HEK293T (cell line): ENCODE data around the gene RIMBP2.

Experiments
- CTCF ChIA-PET: fragments of 350-600 bp; formaldehyde crosslinking; extraction: SDS; loops from one replicate; lab custom pipeline; 2021; ENCODE audit warnings: antibody characterized with exemption, inconsistent platforms; lab: Yijun Ruan, JAX
- POLR2A ChIA-PET: fragments of 350-600 bp; formaldehyde crosslinking; extraction: SDS; loops from one replicate; lab custom pipeline; 2020; ENCODE audit warnings: antibody characterized with exemption, inconsistent platforms; lab: Yijun Ruan, JAX
- DNase-seq: peaks from one replicate; pipeline ENCODE4 v3.0.0; 2012; ENCODE audit warnings: mixed read lengths; ENCODE audit errors: extremely low spot score
- ARNT ChIP-seq: fragments of 450-650 bp; IDR thresholded peaks from 2 replicates; pipeline ENCODE4 v1.6.1; 2017; ENCODE audit warnings: mild to moderate bottlenecking
- BHLHE40 ChIP-seq: fragments of 450-650 bp; IDR thresholded peaks from 2 replicates; pipeline ENCODE4 v1.6.1; 2016; ENCODE audit warnings: mild to moderate bottlenecking, moderate library complexity, borderline replicate concordance
- ELF4 ChIP-seq: fragments of 450-650 bp; IDR thresholded peaks from 2 replicates; pipeline ENCODE4 v1.6.1; 2017; ENCODE audit warnings: antibody characterized with exemption
- FOXA1 ChIP-seq: fragments of 450-650 bp; IDR thresholded peaks from 2 replicates; pipeline ENCODE4 v1.6.1; 2016; ENCODE audit warnings: mild to moderate bottlenecking
- FOXK2 ChIP-seq: fragments of 450-650 bp; IDR thresholded peaks from 2 replicates; pipeline ENCODE4 v1.6.1; 2016; ENCODE audit warnings: mild to moderate bottlenecking
- FOXM1 ChIP-seq: fragments of 450-650 bp; IDR thresholded peaks from 2 replicates; pipeline ENCODE4 v1.6.1; 2017; ENCODE audit warnings: mild to moderate bottlenecking, borderline replicate concordance
- HDGF ChIP-seq: fragments of 450-650 bp; IDR thresholded peaks from 2 replicates; pipeline ENCODE4 v1.6.1; 2017; ENCODE audit warnings: antibody characterized with exemption, borderline replicate concordance
- L3MBTL2 ChIP-seq: fragments of 450-650 bp; conservative IDR thresholded peaks from 2 replicates; pipeline ENCODE4 v1.6.1; 2016; ENCODE audit warnings: mild to moderate bottlenecking
- LEF1 ChIP-seq: fragments of 450-650 bp; IDR thresholded peaks from 2 replicates; pipeline ENCODE4 v1.6.1; 2017; ENCODE audit warnings: mild to moderate bottlenecking, borderline replicate concordance
- NFRKB ChIP-seq: fragments of 450-650 bp; IDR thresholded peaks from 2 replicates; pipeline ENCODE4 v1.6.1; 2016; ENCODE audit warnings: mild to moderate bottlenecking, moderate library complexity
- SP1 ChIP-seq: fragments of 450-650 bp; IDR thresholded peaks from 2 replicates; pipeline ENCODE4 v1.6.1; 2017
- SUZ12 ChIP-seq: fragments of 450-650 bp; IDR thresholded peaks from 2 replicates; pipeline ENCODE4 v1.6.1; 2016; ENCODE audit warnings: mild to moderate bottlenecking
- TARDBP ChIP-seq: fragments of 450-650 bp; IDR thresholded peaks from 2 replicates; pipeline ENCODE4 v1.6.1; 2016
- ZNF384 ChIP-seq: fragments of 450-650 bp; IDR thresholded peaks from 2 replicates; pipeline ENCODE4 v1.6.1; 2016
- TF ChIP-seq, protein P1 (sequence below): fragments of 450-650 bp; IDR thresholded peaks from 2 replicates; pipeline ENCODE4 v1.6.1; 2016

The RIMBP2 gene

DNA sequence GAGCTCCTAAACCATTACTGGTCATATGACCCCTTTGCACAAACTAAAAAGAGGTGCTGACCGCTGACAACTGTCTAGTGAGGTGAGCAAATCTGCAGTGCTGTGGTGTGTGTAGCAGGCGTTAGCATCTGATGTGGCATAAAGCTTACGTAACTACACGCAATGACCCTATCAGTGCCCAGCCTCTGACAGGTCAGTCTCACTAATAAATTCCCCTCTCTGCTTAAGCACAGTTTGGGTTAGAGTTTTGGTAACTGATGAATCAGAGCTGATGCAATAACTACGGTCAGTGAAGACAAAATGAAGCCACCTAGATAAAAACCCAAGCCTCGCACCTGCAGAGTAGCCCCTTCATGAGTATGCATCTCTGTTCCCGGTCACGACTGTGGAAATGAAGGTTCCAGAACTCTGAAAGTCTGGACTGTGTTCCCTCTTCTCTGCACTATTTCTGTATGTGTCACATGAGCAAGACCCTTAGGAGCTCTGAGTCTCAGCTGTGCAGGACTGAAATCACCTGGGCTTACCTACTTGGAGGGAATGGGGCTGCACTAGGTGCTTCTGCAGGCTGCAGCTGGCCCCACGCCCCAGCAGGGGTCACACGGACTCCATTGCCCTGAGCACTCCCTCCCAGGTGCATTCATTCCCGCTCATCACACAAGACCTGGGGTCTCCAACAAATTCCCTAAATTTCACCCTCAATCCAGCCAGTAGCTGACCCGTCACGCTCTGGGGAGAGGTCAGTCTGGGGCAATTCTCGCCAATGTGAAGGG is 54.4 kb downstream of the RIMBP2 start:
- DNase-seq = no peak
- POLR2A ChIA-PET = no interaction called here
- TF ChIP-seq SP1 = no peak
- TF ChIP-seq L3MBTL2 = no peak
- no peak for TF ChIP-seq SUZ12
- no peak for TF ChIP-seq ZNF384
- no peak for TF ChIP-seq HDGF
- TF ChIP-seq ARNT = no peak
- no peak for TF ChIP-seq NFRKB
- TF ChIP-seq TARDBP = no peak
- TF ChIP-seq FOXA1 = no peak
- TF ChIP-seq, protein P1, sequence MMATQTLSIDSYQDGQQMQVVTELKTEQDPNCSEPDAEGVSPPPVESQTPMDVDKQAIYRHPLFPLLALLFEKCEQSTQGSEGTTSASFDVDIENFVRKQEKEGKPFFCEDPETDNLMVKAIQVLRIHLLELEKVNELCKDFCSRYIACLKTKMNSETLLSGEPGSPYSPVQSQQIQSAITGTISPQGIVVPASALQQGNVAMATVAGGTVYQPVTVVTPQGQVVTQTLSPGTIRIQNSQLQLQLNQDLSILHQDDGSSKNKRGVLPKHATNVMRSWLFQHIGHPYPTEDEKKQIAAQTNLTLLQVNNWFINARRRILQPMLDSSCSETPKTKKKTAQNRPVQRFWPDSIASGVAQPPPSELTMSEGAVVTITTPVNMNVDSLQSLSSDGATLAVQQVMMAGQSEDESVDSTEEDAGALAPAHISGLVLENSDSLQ = no peak
- TF ChIP-seq FOXM1 = no peak
- TF ChIP-seq LEF1 = no peak
- TF ChIP-seq BHLHE40 = no peak
- CTCF ChIA-PET = no interaction called here

- POLR2A ChIA-PET = no interaction called here
- CTCF ChIA-PET = no interaction called here
Measured at GRCh38 chr12:130661059-130661458, 55.0 kb downstream of the RIMBP2 start.

DNA sequence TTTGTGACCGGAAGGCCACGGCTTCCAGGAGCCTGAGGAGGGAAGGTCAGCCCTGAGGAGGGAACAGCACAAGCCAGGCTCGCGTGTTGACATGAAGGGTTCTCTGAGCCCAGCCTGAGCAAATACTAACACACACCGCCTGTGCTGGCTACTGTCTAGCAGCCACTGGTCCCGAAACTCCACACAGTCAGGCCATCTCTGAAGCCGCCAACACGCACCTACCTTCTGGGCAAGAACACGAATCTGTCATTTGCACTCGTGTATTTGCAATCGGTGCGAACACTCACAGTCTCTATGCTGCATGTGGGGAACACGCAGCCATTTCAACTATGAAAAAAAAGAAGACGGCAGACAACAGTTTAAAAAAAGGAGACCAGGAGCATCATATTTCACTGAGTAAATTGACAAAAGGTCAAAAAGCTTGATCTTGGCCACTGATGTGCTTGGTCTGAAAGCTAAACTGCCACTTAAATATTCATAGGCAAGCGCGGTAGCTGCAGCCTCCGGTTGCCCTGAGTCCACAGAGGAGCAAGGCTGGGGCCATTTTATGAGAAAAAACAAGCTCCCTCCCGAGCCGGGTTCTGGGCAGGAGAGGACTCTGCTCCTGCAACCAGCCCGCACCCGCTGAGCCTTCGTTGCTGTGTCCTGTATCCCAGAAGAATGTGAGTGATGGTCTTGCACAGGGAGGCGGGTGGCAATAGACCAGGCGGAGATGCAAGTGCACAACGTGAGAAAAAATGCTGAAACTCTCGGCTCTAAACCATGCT is 57.8 kb downstream of the RIMBP2 start:
- POLR2A ChIA-PET = no interaction called here
- no peak for TF ChIP-seq ZNF384
- TF ChIP-seq LEF1 = no peak
- TF ChIP-seq FOXM1 = no peak
- CTCF ChIA-PET = no interaction called here
- DNase-seq = no peak

More at GRCh38 chr12:130661059-130661458, 55.0 kb downstream of the RIMBP2 start:
- no peak for TF ChIP-seq SP1
- TF ChIP-seq ELF4 = no peak
- no peak for TF ChIP-seq FOXA1
- no peak for TF ChIP-seq TARDBP
- no peak for TF ChIP-seq FOXM1
- no peak for TF ChIP-seq ARNT
- no peak for TF ChIP-seq NFRKB
- TF ChIP-seq LEF1 = no peak
- TF ChIP-seq, protein P1 = no peak
- TF ChIP-seq BHLHE40 = no peak
- no peak for TF ChIP-seq HDGF
- no peak for TF ChIP-seq FOXK2
- TF ChIP-seq ZNF384 = no peak
- DNase-seq = no peak

GRCh38 chr12:130656411-130656810 is 59.7 kb downstream of the RIMBP2 start:
- TF ChIP-seq L3MBTL2 (no peak), SP1 (no peak), HDGF (no peak), SUZ12 (no peak), FOXK2 (no peak)
- TF ChIP-seq, protein P1 = no peak
- ChIA-PET CTCF (no interaction called here), POLR2A (no interaction called here)
- DNase-seq = no peak

- ChIA-PET POLR2A (no interaction called here), CTCF (no interaction called here)
- DNase-seq = no peak
- TF ChIP-seq L3MBTL2 (no peak), HDGF (no peak), FOXK2 (no peak), LEF1 (no peak), SP1 (no peak), ZNF384 (no peak), ARNT (no peak), TARDBP (no peak), SUZ12 (no peak), FOXA1 (no peak), ELF4 (no peak), FOXM1 (no peak), BHLHE40 (no peak), NFRKB (no peak)
- TF ChIP-seq, protein P1 = no peak
Measured at GRCh38 chr12:130655881-130656280, 60.2 kb downstream of the RIMBP2 start.

DNA sequence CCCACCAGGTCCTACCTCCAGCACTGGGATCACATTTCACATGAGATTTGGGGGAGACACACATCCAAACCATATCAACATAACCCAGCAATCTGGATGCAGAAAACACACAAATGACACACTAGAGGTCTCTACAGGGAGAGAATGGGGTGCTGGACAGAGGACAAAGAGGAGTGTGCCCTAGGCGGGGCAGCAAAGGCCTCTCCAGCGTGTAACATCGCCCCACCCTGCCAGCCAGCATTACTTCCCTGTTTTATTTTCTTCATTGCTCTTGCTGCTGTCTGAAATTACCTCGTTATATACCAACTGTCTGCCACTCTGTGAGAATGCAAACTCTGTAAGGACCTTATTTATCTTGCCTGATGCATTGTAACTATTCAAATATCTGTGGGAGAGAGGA is 61.1 kb downstream of the RIMBP2 start:
- ChIA-PET POLR2A (no interaction called here), CTCF (no interaction called here)
- TF ChIP-seq FOXA1 = no peak
- TF ChIP-seq TARDBP = no peak
- TF ChIP-seq ARNT = no peak
- TF ChIP-seq SP1 = no peak
- no peak for TF ChIP-seq FOXK2
- no peak for TF ChIP-seq HDGF
- TF ChIP-seq, protein P1 = no peak
- no peak for TF ChIP-seq BHLHE40
- TF ChIP-seq NFRKB = no peak
- TF ChIP-seq ELF4 = no peak
- TF ChIP-seq L3MBTL2 = no peak
- DNase-seq = no peak
